ENCODE results near the gene BPIFB4. TPM values are rescaled to one million over a fixed set of nuclear protein-coding genes. Genes with fewer than 3 reads are reported as not detected.

BPIFB4 gene
- total and polyA plus RNA-seq, 2 experiments from 2014 or later, result not detected

DNA sequence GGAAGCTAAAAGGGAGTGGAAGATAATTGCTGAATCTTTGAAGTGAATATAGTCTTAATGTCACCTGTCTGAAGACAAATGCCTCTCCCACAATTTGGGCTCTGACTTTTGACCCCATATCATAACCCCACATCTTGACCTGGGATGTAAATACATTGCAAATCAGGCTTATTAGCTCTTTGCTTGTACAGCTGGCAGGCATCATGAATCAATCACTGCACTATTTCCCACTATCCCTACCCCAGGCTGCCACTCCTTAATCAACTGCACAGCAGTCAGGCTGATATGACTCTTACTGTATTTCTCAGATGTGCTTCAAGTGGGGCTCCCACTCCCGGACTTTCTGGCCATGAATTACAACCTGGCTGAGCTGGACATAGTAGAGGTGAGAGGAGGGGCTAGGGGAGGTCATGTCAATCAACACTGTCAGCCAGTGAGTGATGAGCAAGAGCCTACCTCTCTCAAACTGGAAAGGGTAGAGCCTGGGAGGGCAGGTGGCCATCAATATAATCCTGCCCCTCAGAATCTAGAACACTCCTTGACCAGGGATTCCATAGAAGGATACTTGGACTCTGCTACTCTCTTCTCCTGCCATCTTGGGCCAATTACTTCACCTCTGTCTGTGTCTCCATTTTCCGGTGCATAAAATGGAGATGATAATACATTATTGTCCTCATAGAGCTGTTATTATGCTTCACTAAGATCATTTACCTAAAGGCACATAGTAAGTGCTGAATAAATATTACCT is 36.3 kb upstream of the BPIFB4 start:
- H3K36me3 Mint-ChIP-seq (ENCODE audit: low read depth), result peaks cover 9% of the 10 kb centered on the region
- H3K36me3 ChIP-seq (ENCODE audit: insufficient read depth), result no peaks in the 10 kb centered on the region; the same call in 1 of the 2 replicates
- H2AFZ ChIP-seq, result no peak overlapping the region
- H3K4me3 Mint-ChIP-seq, result no peak overlapping the region
- ATAC-seq (no peak), DNase-seq (ENCODE audit: low spot score) (no peak)
- peaks cover 29% of the 10 kb centered on the region for H3K9me3 Mint-ChIP-seq
- no peaks in the 10 kb centered on the region for H3F3A ChIP-seq (replicated peaks; ENCODE audit: low read depth)
- H3K79me2 ChIP-seq (replicated peaks; ENCODE audit: insufficient read depth), result no peaks in the 10 kb centered on the region
- H3K4me1 Mint-ChIP-seq, result no peaks in the 10 kb centered on the region
- no peak overlapping the region for H3K4me2 ChIP-seq
- peaks cover 8% of the 10 kb centered on the region for H3K27me3 Mint-ChIP-seq (ENCODE audit: insufficient read depth, low read depth, poor library complexity)
- TF ChIP-seq JUNB (IDR thresholded peaks at IDR 0.05; ENCODE audit: unreplicated experiment), result no peak
- TF ChIP-seq, protein P1, sequence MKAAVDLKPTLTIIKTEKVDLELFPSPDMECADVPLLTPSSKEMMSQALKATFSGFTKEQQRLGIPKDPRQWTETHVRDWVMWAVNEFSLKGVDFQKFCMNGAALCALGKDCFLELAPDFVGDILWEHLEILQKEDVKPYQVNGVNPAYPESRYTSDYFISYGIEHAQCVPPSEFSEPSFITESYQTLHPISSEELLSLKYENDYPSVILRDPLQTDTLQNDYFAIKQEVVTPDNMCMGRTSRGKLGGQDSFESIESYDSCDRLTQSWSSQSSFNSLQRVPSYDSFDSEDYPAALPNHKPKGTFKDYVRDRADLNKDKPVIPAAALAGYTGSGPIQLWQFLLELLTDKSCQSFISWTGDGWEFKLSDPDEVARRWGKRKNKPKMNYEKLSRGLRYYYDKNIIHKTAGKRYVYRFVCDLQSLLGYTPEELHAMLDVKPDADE (IDR thresholded peaks at IDR 0.05), result no peak
- TF ChIP-seq CREB1 (CRISPR knock-in tag; IDR thresholded peaks at IDR 0.05; ENCODE audit: low read depth), result no peak
- no peak for TF ChIP-seq EZH2 (IDR thresholded peaks at IDR 0.05; ENCODE audit: low read depth, unreplicated experiment)
- TF ChIP-seq ZNF331 (CRISPR knock-in tag; IDR thresholded peaks at IDR 0.05; ENCODE audit: low read depth), result no peak
- TF ChIP-seq REST (IDR thresholded peaks at IDR 0.05; ENCODE audit: unreplicated experiment), result no peak
- TF ChIP-seq STAT1 (IDR thresholded peaks at IDR 0.05; ENCODE audit: unreplicated experiment), result no peak
- TF ChIP-seq NANOG (IDR thresholded peaks at IDR 0.05; ENCODE audit: borderline replicate concordance), result no peak
- TF ChIP-seq EZH2phosphoT487 (IDR thresholded peaks at IDR 0.05; ENCODE audit: unreplicated experiment), result no peak
- TF ChIP-seq, protein P2, sequence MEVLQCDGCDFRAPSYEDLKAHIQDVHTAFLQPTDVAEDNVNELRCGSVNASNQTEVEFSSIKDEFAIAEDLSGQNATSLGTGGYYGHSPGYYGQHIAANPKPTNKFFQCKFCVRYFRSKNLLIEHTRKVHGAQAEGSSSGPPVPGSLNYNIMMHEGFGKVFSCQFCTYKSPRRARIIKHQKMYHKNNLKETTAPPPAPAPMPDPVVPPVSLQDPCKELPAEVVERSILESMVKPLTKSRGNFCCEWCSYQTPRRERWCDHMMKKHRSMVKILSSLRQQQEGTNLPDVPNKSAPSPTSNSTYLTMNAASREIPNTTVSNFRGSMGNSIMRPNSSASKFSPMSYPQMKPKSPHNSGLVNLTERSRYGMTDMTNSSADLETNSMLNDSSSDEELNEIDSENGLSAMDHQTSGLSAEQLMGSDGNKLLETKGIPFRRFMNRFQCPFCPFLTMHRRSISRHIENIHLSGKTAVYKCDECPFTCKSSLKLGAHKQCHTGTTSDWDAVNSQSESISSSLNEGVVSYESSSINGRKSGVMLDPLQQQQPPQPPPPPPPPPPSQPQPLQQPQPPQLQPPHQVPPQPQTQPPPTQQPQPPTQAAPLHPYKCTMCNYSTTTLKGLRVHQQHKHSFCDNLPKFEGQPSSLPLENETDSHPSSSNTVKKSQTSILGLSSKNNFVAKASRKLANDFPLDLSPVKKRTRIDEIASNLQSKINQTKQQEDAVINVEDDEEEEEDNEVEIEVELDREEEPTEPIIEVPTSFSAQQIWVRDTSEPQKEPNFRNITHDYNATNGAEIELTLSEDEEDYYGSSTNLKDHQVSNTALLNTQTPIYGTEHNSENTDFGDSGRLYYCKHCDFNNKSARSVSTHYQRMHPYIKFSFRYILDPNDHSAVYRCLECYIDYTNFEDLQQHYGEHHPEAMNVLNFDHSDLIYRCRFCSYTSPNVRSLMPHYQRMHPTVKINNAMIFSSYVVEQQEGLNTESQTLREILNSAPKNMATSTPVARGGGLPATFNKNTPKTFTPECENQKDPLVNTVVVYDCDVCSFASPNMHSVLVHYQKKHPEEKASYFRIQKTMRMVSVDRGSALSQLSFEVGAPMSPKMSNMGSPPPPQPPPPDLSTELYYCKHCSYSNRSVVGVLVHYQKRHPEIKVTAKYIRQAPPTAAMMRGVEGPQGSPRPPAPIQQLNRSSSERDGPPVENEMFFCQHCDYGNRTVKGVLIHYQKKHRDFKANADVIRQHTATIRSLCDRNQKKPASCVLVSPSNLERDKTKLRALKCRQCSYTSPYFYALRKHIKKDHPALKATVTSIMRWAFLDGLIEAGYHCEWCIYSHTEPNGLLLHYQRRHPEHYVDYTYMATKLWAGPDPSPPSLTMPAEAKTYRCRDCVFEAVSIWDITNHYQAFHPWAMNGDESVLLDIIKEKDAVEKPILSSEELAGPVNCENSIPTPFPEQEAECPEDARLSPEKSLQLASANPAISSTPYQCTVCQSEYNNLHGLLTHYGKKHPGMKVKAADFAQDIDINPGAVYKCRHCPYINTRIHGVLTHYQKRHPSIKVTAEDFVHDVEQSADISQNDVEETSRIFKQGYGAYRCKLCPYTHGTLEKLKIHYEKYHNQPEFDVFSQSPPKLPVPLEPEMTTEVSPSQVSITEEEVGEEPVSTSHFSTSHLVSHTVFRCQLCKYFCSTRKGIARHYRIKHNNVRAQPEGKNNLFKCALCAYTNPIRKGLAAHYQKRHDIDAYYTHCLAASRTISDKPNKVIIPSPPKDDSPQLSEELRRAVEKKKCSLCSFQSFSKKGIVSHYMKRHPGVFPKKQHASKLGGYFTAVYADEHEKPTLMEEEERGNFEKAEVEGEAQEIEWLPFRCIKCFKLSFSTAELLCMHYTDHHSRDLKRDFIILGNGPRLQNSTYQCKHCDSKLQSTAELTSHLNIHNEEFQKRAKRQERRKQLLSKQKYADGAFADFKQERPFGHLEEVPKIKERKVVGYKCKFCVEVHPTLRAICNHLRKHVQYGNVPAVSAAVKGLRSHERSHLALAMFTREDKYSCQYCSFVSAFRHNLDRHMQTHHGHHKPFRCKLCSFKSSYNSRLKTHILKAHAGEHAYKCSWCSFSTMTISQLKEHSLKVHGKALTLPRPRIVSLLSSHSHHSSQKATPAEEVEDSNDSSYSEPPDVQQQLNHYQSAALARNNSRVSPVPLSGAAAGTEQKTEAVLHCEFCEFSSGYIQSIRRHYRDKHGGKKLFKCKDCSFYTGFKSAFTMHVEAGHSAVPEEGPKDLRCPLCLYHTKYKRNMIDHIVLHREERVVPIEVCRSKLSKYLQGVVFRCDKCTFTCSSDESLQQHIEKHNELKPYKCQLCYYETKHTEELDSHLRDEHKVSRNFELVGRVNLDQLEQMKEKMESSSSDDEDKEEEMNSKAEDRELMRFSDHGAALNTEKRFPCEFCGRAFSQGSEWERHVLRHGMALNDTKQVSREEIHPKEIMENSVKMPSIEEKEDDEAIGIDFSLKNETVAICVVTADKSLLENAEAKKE (CRISPR knock-in tag; IDR thresholded peaks at IDR 0.05), result no peak
- no peak overlapping the region for H3K4me3 ChIP-seq
- no peaks in the 10 kb centered on the region for H3K4me1 ChIP-seq (ENCODE audit: insufficient read depth)
- H4K20me1 ChIP-seq (replicated peaks; ENCODE audit: insufficient read depth), result no peaks in the 10 kb centered on the region
- H3K27ac Mint-ChIP-seq, result no peak overlapping the region
- peaks cover 3% of the 10 kb centered on the region; the same call in 1 of the 2 replicates for H3K9me2 ChIP-seq (ENCODE audit: insufficient read depth)
- no peak overlapping the region for H3K27ac ChIP-seq (ENCODE audit: low read depth)
- no peaks in the 10 kb centered on the region for H3K27me3 ChIP-seq (ENCODE audit: insufficient read depth)

All from GM23338 (cell line).